GM12892 (cell line): ENCODE measurements around the gene SIRT1.
"Not testable (repeated sequence)": the region's sequence is repeated elsewhere in the genome, so short reads cannot be mapped to it uniquely, and the experiment has no call there.

ENCODE experiments used
- DNase-seq: peaks from one replicate; pipeline ENCODE4 v3.0.0; 2011; ENCODE audit not compliant: insufficient read length
- FAIRE-seq: peaks from 2 replicates; lab custom pipeline; 2011; peaks lifted over from hg19 to GRCh38; lab: Jason Lieb, UNC
- POLR2A ChIP-seq: IDR thresholded peaks from 2 replicates; pipeline ENCODE4 v1.6.1; 2011; ENCODE audit warnings: low read depth, low read length, control low read depth
- POLR2AphosphoS5 ChIP-seq: IDR thresholded peaks from 2 replicates; pipeline ENCODE4 v1.6.1; 2011; ENCODE audit warnings: low read depth, low read length, control low read depth
- TAF1 ChIP-seq: IDR thresholded peaks from 2 replicates; pipeline ENCODE4 v1.6.1; 2011; ENCODE audit warnings: low read depth, mild to moderate bottlenecking, control low read depth, low read length, borderline replicate concordance

Gene SIRT1

GRCh38 chr10:67852761-67853160 is 31.7 kb upstream of the SIRT1 start:
- FAIRE-seq (no peak), DNase-seq (no peak)
- TF ChIP-seq POLR2AphosphoS5 (no peak), POLR2A (no peak), TAF1 (no peak)

GRCh38 chr10:67853512-67853911 is 30.9 kb upstream of the SIRT1 start:
- TF ChIP-seq POLR2A (no peak), POLR2AphosphoS5 (no peak), TAF1 (no peak)
- FAIRE-seq (no peak), DNase-seq (no peak)

- no peak for TF ChIP-seq TAF1
- DNase-seq (no peak), FAIRE-seq (no peak)
Observed at GRCh38 chr10:67858971-67859370, 25.5 kb upstream of the SIRT1 start.

GRCh38 chr10:67861750-67862432 is 22.6 kb upstream of the SIRT1 start:
- DNase-seq (no peak), FAIRE-seq (peak; percentile 17)
- TF ChIP-seq POLR2AphosphoS5 (no peak), TAF1 (no peak), POLR2A (no peak)

- no peak for TF ChIP-seq TAF1
- no peak for TF ChIP-seq POLR2AphosphoS5
- TF ChIP-seq POLR2A, result no peak
- DNase-seq, result no peak
- FAIRE-seq, result no peak
Observed at GRCh38 chr10:67863094-67863493, 21.4 kb upstream of the SIRT1 start.

- TF ChIP-seq POLR2A (no peak), POLR2AphosphoS5 (no peak), TAF1 (no peak)
- no peak for DNase-seq
- FAIRE-seq, result no peak
Observed at GRCh38 chr10:67864607-67865371, 19.7 kb upstream of the SIRT1 start.

GRCh38 chr10:67868132-67868531 is 16.3 kb upstream of the SIRT1 start:
- no peak for DNase-seq
- TF ChIP-seq POLR2A, result no peak
- TF ChIP-seq POLR2AphosphoS5, result no peak
- no peak for TF ChIP-seq TAF1
- no peak for FAIRE-seq

GRCh38 chr10:67869996-67870395 is 14.5 kb upstream of the SIRT1 start:
- DNase-seq (no peak), FAIRE-seq (no peak)
- TF ChIP-seq POLR2AphosphoS5, result no peak
- TF ChIP-seq TAF1, result no peak
- TF ChIP-seq POLR2A, result no peak

GRCh38 chr10:67875340-67876238 is 8.9 kb upstream of the SIRT1 start:
- FAIRE-seq, result no peak
- no peak for DNase-seq
- no peak for TF ChIP-seq POLR2AphosphoS5
- no peak for TF ChIP-seq POLR2A
- no peak for TF ChIP-seq TAF1

GRCh38 chr10:67877421-67877820 is 7.0 kb upstream of the SIRT1 start:
- not testable (repeated sequence) for DNase-seq, FAIRE-seq

- DNase-seq, result no peak
- TF ChIP-seq POLR2A (no peak), TAF1 (no peak), POLR2AphosphoS5 (no peak)
- FAIRE-seq, result no peak
Observed at GRCh38 chr10:67878133-67878532, 6.3 kb upstream of the SIRT1 start.

- DNase-seq, result no peak
- no peak for TF ChIP-seq TAF1
- no peak for TF ChIP-seq POLR2AphosphoS5
- no peak for TF ChIP-seq POLR2A
- FAIRE-seq, result no peak
Observed at GRCh38 chr10:67883710-67884312, 645 bp upstream of the SIRT1 start.
